Measurements from ENCODE around the gene DGKG. TPM values are rescaled to one million over a fixed set of nuclear protein-coding genes. Genes with fewer than 3 reads are reported as not detected.

DGKG gene
- total and polyA plus RNA-seq, 10 of the 15 experiments (the other 5 are each of a cell fraction or from before 2014, with no cell fraction given) = 0.39 to 6.2 (median 4.7) TPM

DNA sequence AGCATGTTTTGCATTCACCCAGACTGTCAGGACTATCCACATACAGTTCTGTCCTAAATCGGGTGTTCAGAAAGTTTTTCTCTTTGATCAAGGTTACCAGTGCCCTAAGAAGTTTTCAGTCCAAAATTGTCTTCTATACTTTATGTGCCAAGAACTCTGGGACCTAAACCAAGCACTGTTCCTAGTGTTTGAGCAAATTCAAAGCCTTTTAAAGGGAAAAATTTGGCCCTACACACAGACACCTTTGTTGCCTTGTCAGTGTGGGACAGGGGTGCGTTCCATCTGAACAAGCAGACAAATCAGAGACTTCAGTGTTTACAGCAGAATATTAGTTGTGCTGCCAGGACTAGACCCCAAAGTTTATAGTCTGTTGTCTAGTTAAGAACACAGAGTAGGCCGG lies 50.6 kb downstream of the DGKG start:
- no peak for ATAC-seq
- Histone ChIP-seq H4K20me1 (ENCODE audit: control insufficient read depth, insufficient read depth) (no peaks in the 10 kb centered on the region), H3K36me3 (ENCODE audit: control insufficient read depth in 2 of 2, insufficient read depth in 2 of 2, low read length in 1 of 2) (no peaks in the 10 kb centered on the region), H3K27ac (ENCODE audit: control insufficient read depth, insufficient read depth) (no peak overlapping the region), H3K9me3 (replicated peaks; ENCODE audit: control insufficient read depth, insufficient read depth, low read length) (no peaks in the 10 kb centered on the region), H3K4me2 (ENCODE audit: control insufficient read depth, insufficient read depth) (no peak overlapping the region), H3K27me3 (replicated peaks in 1 of 2; ENCODE audit: control insufficient read depth in 2 of 2, insufficient read depth in 2 of 2, low read length in 1 of 2) (no peaks in the 10 kb centered on the region), H3K4me3 (no peak overlapping the region), H3K79me2 (ENCODE audit: control insufficient read depth, insufficient read depth, low read length) (no peaks in the 10 kb centered on the region), H3K4me1 (ENCODE audit: control insufficient read depth, insufficient read depth, low read length) (no peaks in the 10 kb centered on the region), H2AFZ (ENCODE audit: control insufficient read depth, low read depth, low read length) (no peak overlapping the region), H3K9ac (ENCODE audit: control insufficient read depth, insufficient read depth, low read length) (no peak overlapping the region)
- intact Hi-C loops (cut with micrococcal nuclease; ENCODE audit: unreplicated experiment) = no loop called here
- no TSS peak for BruUV-seq (replicated peaks)
- ChIA-PET POLR2A (no interaction called here), CTCF (interaction anchor here (1.0 kb wide), 1 partner anchor 14 kb away, joined by 3 read pairs; no protein-coding TSS in a partner anchor), RAD21 (ENCODE audit: unreplicated experiment) (no interaction called here), SMC1A (ENCODE audit: uncharacterized antibody, unreplicated experiment) (interaction anchor here (3.8 kb wide), 1 partner anchor 229 kb away, joined by 18 read pairs; no protein-coding TSS in a partner anchor)
- in situ Hi-C loops (cut with MboI) = no loop called here
- WGBS (ENCODE audit: insufficient coverage, insufficient replicate concordance, low lambda C conversion rate, missing lambda C conversion rate) = 63% methylated on average over 3 of the region's 3 CpGs
- DNase-seq (ENCODE audit: low read depth, low spot score) = no peak
- no peak for FAIRE-seq
- TF ChIP-seq RAD51 (IDR thresholded peaks at IDR 0.05) = no peak
- no peak for TF ChIP-seq ATF7 (IDR thresholded peaks at IDR 0.05; ENCODE audit: low read depth)
- TF ChIP-seq EP300 (IDR thresholded peaks at IDR 0.05; ENCODE audit: borderline replicate concordance in 1 of 2, control insufficient read depth in 1 of 2, low read depth in 2 of 2, low read length in 2 of 2) = no peak
- no peak for TF ChIP-seq TCF3 (IDR thresholded peaks at IDR 0.05; ENCODE audit: borderline replicate concordance, insufficient read depth, low read depth, low read length)
- TF ChIP-seq, protein P1, sequence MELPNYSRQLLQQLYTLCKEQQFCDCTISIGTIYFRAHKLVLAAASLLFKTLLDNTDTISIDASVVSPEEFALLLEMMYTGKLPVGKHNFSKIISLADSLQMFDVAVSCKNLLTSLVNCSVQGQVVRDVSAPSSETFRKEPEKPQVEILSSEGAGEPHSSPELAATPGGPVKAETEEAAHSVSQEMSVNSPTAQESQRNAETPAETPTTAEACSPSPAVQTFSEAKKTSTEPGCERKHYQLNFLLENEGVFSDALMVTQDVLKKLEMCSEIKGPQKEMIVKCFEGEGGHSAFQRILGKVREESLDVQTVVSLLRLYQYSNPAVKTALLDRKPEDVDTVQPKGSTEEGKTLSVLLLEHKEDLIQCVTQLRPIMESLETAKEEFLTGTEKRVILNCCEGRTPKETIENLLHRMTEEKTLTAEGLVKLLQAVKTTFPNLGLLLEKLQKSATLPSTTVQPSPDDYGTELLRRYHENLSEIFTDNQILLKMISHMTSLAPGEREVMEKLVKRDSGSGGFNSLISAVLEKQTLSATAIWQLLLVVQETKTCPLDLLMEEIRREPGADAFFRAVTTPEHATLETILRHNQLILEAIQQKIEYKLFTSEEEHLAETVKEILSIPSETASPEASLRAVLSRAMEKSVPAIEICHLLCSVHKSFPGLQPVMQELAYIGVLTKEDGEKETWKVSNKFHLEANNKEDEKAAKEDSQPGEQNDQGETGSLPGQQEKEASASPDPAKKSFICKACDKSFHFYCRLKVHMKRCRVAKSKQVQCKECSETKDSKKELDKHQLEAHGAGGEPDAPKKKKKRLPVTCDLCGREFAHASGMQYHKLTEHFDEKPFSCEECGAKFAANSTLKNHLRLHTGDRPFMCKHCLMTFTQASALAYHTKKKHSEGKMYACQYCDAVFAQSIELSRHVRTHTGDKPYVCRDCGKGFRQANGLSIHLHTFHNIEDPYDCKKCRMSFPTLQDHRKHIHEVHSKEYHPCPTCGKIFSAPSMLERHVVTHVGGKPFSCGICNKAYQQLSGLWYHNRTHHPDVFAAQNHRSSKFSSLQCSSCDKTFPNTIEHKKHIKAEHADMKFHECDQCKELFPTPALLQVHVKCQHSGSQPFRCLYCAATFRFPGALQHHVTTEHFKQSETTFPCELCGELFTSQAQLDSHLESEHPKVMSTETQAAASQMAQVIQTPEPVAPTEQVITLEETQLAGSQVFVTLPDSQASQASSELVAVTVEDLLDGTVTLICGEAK (IDR thresholded peaks at IDR 0.05; ENCODE audit: borderline replicate concordance) = no peak
- TF ChIP-seq TCF12 (IDR thresholded peaks at IDR 0.05; ENCODE audit: low read depth, low read length) = no peak
- TF ChIP-seq SREBF1 (IDR thresholded peaks at IDR 0.05; ENCODE audit: low read length) = no peak
- no peak for TF ChIP-seq BCL11A (IDR thresholded peaks at IDR 0.05; ENCODE audit: low read depth, low read length)
- TF ChIP-seq, protein P2, sequence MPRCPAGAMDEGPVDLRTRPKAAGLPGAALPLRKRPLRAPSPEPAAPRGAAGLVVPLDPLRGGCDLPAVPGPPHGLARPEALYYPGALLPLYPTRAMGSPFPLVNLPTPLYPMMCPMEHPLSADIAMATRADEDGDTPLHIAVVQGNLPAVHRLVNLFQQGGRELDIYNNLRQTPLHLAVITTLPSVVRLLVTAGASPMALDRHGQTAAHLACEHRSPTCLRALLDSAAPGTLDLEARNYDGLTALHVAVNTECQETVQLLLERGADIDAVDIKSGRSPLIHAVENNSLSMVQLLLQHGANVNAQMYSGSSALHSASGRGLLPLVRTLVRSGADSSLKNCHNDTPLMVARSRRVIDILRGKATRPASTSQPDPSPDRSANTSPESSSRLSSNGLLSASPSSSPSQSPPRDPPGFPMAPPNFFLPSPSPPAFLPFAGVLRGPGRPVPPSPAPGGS (IDR thresholded peaks at IDR 0.05; ENCODE audit: borderline replicate concordance, insufficient read depth, low read depth, low read length, poor library complexity, severe bottlenecking) = no peak
- TF ChIP-seq, protein P3, sequence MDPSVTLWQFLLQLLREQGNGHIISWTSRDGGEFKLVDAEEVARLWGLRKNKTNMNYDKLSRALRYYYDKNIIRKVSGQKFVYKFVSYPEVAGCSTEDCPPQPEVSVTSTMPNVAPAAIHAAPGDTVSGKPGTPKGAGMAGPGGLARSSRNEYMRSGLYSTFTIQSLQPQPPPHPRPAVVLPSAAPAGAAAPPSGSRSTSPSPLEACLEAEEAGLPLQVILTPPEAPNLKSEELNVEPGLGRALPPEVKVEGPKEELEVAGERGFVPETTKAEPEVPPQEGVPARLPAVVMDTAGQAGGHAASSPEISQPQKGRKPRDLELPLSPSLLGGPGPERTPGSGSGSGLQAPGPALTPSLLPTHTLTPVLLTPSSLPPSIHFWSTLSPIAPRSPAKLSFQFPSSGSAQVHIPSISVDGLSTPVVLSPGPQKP (IDR thresholded peaks at IDR 0.05; ENCODE audit: low read depth, low read length) = no peak
- no peak for TF ChIP-seq CBX5 (IDR thresholded peaks at IDR 0.05; ENCODE audit: low read depth)
